CD1c-positive myeloid dendritic cell (primary cell): Measurements from ENCODE around the gene JUP.
A peak's percentile ranks its signal among the peaks of the same experiment; 100 is the strongest.

Experiments used
- DNase-seq: peaks from one replicate; pipeline ENCODE4 v3.0.0-alpha.2; 2016; ENCODE audit errors: extremely low spot score

The JUP gene

DNA sequence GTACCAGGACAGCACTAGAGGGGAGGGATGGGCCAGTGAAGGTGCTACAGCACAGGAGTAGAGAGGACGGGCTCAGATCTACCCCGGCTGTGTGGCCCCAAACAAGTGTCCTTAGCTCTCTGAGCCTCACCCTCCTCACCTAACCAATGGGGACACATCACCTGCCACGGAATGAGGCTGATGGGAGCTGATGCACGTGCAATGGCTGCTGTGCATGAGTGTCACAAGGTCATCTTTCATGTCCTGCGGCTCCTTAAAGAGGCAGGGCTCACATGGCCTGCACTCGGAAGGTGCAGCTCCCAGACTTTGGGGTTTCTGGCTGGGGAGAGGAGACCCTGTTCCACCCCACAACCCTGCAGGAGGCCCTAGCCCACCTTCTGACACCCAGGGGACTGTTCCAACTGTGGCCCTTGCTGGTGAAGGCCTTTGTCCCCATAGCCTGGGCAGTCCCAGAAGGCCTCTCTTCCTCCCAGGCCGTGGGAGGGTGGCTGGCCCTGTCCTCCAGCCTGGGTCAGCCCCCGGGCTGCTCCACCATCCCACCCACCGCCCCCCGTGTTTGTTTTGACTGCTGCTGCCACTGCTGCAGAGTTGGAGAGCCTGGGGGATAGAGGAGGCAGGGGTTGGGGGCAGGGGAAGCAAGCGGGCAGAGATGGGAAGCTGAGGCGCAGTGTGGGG lies 62.6 kb downstream of the JUP start:
- no peak for DNase-seq

DNA sequence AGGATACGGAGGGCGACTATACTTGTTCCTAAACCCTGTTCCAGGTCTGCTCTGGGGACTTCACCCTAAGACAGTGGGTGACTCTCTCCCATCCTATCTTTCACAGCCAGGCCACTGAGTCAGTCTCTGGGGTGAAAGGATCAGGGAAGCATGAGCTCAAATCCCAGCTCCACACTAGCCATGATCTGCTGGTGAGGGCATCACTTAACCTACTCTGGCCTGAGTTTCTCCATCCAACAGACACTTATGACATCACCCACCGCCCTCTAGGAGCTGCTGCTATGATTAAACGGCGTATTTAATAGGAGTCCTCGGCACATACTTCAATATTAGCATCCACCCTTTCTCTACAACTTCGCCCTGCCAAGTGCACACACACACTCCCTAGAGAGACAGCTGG lies 64.3 kb downstream of the JUP start:
- DNase-seq, result no peak

DNA sequence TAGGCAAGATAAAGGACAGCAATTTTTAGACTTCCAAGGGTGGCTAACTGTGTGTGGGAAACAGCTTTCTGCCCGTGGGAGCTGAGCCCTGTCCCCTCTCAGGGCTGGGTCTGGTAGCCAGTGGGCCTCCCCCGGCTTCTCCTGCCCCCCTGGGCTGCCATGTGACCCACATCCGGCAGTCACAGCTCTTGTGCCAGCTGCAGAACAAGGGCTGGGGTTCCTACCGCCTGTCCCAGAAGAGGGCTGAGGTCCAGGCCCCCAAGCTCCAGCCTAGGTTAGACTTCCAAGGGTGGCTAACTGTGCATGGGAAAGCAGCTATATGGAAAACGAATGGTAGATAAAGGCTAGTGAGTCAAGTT lies 68.2 kb downstream of the JUP start:
- DNase-seq, result no peak

DNA sequence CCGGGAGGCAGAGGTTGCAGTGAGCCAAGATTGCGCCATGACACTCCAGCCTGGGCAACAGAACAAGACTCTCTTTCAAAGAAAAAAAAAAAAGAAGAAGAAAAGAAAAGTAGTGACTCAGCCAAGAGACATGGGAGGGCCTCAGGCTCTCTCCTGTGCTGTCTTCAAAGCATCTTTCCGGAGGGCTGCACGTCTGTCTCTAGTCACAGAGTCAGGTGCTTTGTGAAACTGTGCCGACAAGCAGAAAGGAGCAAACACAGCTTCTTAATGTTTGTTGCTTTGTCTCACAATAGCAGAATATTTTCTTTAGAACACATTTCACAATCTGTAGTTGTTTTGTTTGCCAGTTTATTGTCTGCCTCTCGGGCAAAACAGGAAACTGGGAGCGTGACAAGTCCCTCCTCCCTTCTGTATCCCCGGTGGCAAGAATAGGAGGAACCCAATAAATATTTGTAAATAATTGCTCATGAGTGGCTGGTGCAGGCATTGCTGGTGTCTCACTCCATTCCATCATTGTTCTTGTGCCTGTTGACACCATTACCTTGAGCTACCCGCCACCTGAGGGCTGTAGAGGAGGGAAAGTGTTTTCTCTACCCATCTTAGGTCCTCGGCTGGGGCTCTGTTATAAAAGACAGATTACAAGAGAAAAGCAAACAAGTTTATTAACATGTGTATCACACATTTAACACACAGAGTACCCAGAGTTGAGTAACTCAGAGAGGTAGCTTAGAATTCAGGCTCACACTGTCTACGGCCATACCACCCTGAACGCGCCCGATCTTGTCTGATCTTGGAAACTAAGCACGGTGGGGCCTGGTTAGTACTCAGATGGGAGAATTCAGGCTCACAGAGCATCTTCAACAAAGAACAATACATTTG lies 68.9 kb downstream of the JUP start:
- peak; percentile 79 for DNase-seq

DNA sequence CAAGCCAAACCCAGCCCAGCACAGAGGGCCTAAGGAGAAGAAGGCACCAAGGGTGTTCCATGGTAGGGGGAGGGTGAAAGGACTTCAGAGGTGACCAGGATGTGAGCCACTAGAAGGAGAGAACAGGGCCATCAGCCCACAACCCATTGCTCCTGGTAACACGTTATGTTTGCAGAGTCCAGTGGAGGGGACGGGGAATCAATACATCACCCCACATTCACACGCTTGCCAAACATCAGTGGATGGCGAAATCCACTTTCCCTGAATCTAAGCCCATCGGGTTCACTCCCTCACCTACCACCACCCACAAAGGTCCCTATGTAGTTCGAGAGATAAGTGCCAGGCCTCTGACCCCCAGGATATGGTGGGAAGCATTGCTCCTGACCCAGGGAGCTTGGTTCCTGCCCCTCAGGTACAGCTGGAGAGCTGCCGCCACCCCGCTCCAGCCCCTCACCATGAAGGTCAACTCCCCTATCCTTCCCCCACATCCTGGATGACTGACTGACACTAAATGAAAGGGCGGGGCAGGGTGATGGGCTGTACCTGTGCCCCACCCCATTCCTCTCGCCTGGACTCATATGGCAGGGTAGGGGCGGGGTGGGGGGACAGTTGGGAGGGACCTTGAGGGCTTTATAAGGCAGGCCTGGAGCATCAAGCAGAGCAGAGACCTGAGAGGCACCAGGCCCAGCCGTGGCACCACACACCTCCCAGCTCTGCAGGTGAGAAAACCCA lies 74.7 kb downstream of the JUP start, which contains the start of gene GAST:
Gene GAST (plus strand): TSS at position 663 of the 732 bp plus-strand sequence. CDS start 3,106 bp downstream, outside the sequence.
- DNase-seq, result no peak

DNA sequence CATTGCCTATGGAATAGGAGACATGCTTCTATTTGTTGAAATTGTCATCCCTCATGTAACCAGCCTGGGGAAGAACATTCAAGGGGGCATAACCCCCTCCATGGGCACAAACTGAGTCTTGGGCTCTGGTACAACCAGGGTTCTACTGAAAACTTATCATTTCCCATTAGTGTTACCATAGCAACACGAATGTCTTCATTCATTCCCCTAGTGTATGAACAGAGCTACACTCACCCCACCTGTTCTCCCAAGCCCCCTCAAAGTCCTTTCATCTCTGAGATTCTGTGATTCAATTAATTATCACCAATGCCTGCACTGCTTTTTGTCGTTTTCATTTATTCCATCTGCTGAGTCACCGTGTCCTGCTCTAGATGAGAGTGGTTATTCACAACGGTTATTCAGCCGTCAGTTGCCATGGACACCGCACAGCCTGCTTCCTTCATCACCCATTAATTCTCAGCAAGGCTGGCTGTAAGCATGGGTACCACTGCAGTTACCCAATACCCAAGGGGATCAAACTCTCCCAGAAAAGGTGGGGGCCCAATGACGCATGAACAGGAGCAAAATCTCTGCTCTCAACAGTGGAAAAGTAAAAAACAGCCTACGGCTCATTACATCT lies 75.9 kb downstream of the JUP start:
- DNase-seq, result no peak

DNA sequence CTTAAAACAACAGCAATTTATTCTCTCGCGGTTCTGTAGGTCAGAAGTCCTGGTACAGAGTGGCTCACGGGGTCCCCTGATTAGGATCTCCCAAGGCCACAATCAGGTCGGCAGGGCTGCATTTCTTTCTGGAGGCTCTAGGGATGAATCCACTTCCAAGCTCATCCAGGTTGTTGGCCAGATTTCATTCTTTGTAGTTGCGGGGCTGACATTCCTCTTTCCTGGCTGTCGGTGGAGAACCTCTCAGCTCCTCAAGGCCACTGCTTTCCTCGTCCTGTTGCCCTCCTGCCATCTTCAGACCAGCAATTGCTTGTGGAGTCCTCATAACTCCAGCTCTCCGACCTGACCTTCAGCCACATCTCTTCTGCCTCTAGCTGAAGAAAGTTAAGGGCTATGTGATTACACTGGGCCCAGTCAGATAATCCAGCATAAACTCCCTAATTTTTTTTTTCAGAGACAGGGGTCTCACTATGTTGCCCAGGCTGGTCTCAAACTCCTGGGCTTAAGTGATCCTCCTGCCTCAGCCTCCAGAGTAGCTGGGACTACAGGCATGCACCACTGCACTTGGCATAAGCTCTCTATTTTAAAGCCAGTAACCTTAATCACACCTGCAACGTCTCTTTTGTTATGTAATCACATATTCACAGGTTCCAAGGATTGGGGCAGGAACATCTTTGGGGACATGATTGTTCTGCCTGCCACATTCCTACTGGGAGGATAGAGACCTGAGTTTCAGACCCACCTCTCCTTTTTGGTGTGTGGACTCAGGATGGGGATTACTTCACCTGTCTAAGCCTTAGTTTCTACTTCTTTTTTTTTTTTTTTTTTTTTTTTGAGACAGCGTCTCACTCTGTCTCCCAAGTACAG lies 78.5 kb downstream of the JUP start:
- DNase-seq, result no peak

DNA sequence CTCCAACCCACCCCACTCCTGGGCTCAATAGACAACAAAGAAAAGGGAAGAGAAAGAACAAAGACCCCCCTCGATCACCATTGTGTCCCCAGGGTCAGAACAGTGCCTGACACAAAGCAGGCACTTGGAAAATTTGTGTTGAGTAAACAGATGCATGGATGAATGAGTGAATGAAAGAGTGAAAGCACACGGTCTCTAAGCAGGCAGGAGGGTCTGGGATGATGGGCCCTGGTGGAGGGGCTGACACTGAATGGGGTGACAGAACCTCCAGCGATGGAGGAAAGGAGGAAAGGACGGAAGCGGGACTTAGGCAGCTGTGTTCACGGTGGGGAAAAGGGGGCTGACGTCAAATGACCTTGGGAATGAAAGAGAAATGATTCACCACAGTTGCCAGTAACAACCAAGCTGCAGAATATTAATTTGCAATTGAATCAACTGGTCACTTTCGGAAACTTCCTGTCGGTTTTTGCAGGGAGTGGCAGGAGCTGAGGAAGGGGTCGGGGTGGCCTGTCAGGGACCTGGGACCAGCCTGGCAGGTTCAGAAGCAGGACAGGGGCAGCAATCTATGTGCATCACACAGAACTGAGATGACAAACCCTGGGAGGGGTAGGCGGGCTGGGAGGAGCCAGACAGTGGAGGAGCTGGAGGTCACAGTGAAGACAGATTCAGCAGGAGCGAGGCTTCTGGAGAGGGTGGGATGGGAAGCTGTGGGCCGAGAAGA lies 81.1 kb downstream of the JUP start:
- DNase-seq, result no peak
